Gastrocnemius medialis (tissue), 4 donors: ENCODE measurements around the gene NLRC5. TPM values are rescaled to one million over a fixed set of nuclear protein-coding genes. Genes with fewer than 3 reads are reported as not detected.

Experiments used
- ATAC-seq, 2 donors: fragments of 150-250 bp; one replicate each; pipeline ENCODE4 v1.9.1; 2016
- DNase-seq, 2 donors: peaks; one replicate each; pipeline ENCODE4 v3.0.0-alpha.2; 2019
- H3K27ac ChIP-seq, 4 donors: fragments of 200-600 bp; sonication (generic); 1 replicate in 1 of 4; 2 replicates in 3 of 4; pipeline ENCODE4 v1.5.1; 2016 to 2018; ENCODE audit warnings: mild to moderate bottlenecking in 2 of 4, moderate library complexity in 1 of 4
- H3K27me3 ChIP-seq, 3 donors: fragments of 200-600 bp; sonication (generic) in 2 of 3; 1 replicate in 1 of 3; 2 replicates in 2 of 3; pipeline versions ENCODE4 v1.5.1 to v1.6.0; 2016 to 2019; ENCODE audit warnings: mild to moderate bottlenecking in 1 of 3, moderate library complexity in 1 of 3
- H3K36me3 ChIP-seq, 2 donors: fragments of 200-600 bp; sonication (generic) in 1 of 2; one replicate each; pipeline ENCODE4 v1.5.1; 2017 to 2018
- H3K4me1 ChIP-seq, 2 donors: fragments of 200-600 bp; sonication (generic) in 1 of 2; one replicate each; pipeline ENCODE4 v1.5.1; 2016 to 2017; ENCODE audit warnings: mild to moderate bottlenecking in 2 of 2
- H3K4me3 ChIP-seq, 4 donors: fragments of 200-600 bp; sonication (generic) in 3 of 4; 1 replicate in 1 of 4; 2 replicates in 3 of 4; pipeline ENCODE4 v1.5.1; 2016 to 2019; ENCODE audit warnings: mild to moderate bottlenecking in 2 of 4
- H3K9me3 ChIP-seq, 3 donors: fragments of 200-600 bp; sonication (generic) in 2 of 3; 1 replicate in 1 of 3; 2 replicates in 2 of 3; pipeline ENCODE4 v1.5.1; 2016 to 2019
- CTCF ChIP-seq, 5 experiments: fragments of 450-650 bp in 3 of 5; fragments of 200-600 bp in 2 of 5; sonication (generic) in 2 of 5; IDR thresholded peaks in 4 of 5; conservative IDR thresholded peaks in 1 of 5; 1 replicate in 4 of 5; 2 replicates in 1 of 5; pipeline ENCODE4 v1.5.1; 2016 to 2019; ENCODE audit warnings: antibody characterized with exemption in 5 of 5, mild to moderate bottlenecking in 3 of 5, moderate library complexity in 3 of 5
- POLR2A ChIP-seq, 2 donors: fragments of 450-650 bp; IDR thresholded peaks; one replicate each; pipeline ENCODE4 v1.6.1; 2017; ENCODE audit warnings: antibody characterized with exemption in 2 of 2, mild to moderate bottlenecking in 2 of 2, moderate library complexity in 2 of 2
- in situ Hi-C, 4 donors: fragments of 200-750 bp; cut with MboI; loops; one replicate each; pipeline versions ENCODE4 v1.15.0 to v1.8.0; 2017; ENCODE audit warnings: low sequenced_read_pairs in 4 of 4
- intact Hi-C: fragments of 100-400 bp; cut with DNase I; formaldehyde crosslinking; loops from one replicate; pipeline ENCODE4 v1.15.1; 2023; ENCODE audit warnings: low total_unique reads
- total RNA-seq, 4 donors: library from RNA; depleted of rRNA; stranded (reverse); fragments of >200 nt; gene quantifications; one replicate each; pipeline versions ENCODE4 v1.1.0 to v1.2.3, GENCODE V29; 2016

NLRC5 gene
- total RNA-seq, 4 donors from 2014 or later: 2.5 to 9.4 (median 5.1) TPM

- in situ Hi-C loops: no loop called here
- peaks cover 0 to 4% of the 10 kb centered on the region in 2 donors for H3K4me1 ChIP-seq
- no peaks in the 10 kb centered on the region for H3K9me3 ChIP-seq
- DNase-seq: no peak
- intact Hi-C loops: no loop called here
- peak overlapping the region in 2 of 4 donors; percentile 49 to 57 for H3K27ac ChIP-seq
- no peaks in the 10 kb centered on the region for H3K27me3 ChIP-seq
- H3K36me3 ChIP-seq: no peaks in the 10 kb centered on the region
- H3K4me3 ChIP-seq: no peak overlapping the region
- TF ChIP-seq CTCF (IDR thresholded peaks at IDR 0.05 in 4 of 5, conservative IDR thresholded peaks at IDR 0.05 in 1 of 5) (no peak), POLR2A (IDR thresholded peaks at IDR 0.05) (no peak)
- no peak for ATAC-seq
These were observed 83.4 kb downstream of the NLRC5 start for GRCh38 chr16:57072616-57073275.

GRCh38 chr16:57077714-57078113 lies 88.4 kb downstream of the NLRC5 start:
- Histone ChIP-seq H3K36me3 (no peaks in the 10 kb centered on the region), H3K4me3 (no peak overlapping the region), H3K9me3 (no peaks in the 10 kb centered on the region), H3K27ac (no peak overlapping the region), H3K4me1 (no peaks in the 10 kb centered on the region), H3K27me3 (no peaks in the 10 kb centered on the region)
- intact Hi-C loops (no loop called here), in situ Hi-C loops (loop anchor here in 1 of 4 donors (25.0 kb wide), 1 partner anchor 335 kb away; the partner anchor contains the start of gene CCL17)
- ATAC-seq (no peak), DNase-seq (no peak)
- no peak for TF ChIP-seq CTCF (IDR thresholded peaks at IDR 0.05 in 4 of 5, conservative IDR thresholded peaks at IDR 0.05 in 1 of 5)
- TF ChIP-seq POLR2A (IDR thresholded peaks at IDR 0.05): no peak

- H3K27me3 ChIP-seq: no peaks in the 10 kb centered on the region
- TF ChIP-seq CTCF (IDR thresholded peaks at IDR 0.05 in 4 of 5, conservative IDR thresholded peaks at IDR 0.05 in 1 of 5) (no peak), POLR2A (IDR thresholded peaks at IDR 0.05) (no peak)
- intact Hi-C loops (loop anchor here (5.0 kb wide), 1 partner anchor 86 kb away; no protein-coding TSS in a partner anchor), in situ Hi-C loops (loop anchor here in 2 of 4 donors (5.0 to 25.0 kb wide), 3 partner anchors 86 to 331 kb away; partner anchors contain the start of gene CCL17 (in 1 of the 2))
- no peak for ATAC-seq
- DNase-seq: no peak
- H3K9me3 ChIP-seq: no peaks in the 10 kb centered on the region
- H3K36me3 ChIP-seq: no peaks in the 10 kb centered on the region
- no peak overlapping the region for H3K4me3 ChIP-seq
- no peak overlapping the region for H3K27ac ChIP-seq
- H3K4me1 ChIP-seq: no peaks in the 10 kb centered on the region
These were observed 92.4 kb downstream of the NLRC5 start for GRCh38 chr16:57081744-57082143.

GRCh38 chr16:57082664-57083063 lies 93.3 kb downstream of the NLRC5 start:
- no peaks in the 10 kb centered on the region for H3K36me3 ChIP-seq
- no peak overlapping the region for H3K4me3 ChIP-seq
- no peaks in the 10 kb centered on the region for H3K27me3 ChIP-seq
- TF ChIP-seq POLR2A (IDR thresholded peaks at IDR 0.05) (no peak), CTCF (IDR thresholded peaks at IDR 0.05 in 4 of 5, conservative IDR thresholded peaks at IDR 0.05 in 1 of 5) (no peak)
- DNase-seq (no peak), ATAC-seq (no peak)
- in situ Hi-C loops: loop anchor here in 2 of 4 donors (5.0 to 25.0 kb wide), 3 partner anchors 85 to 330 kb away; partner anchors contain the start of gene CCL17 (in 1 of the 2)
- intact Hi-C loops: loop anchor here (1.0 to 5.0 kb wide), 2 partner anchors 85 to 217 kb away; no protein-coding TSS in a partner anchor
- H3K4me1 ChIP-seq: no peaks in the 10 kb centered on the region
- H3K27ac ChIP-seq: no peak overlapping the region
- H3K9me3 ChIP-seq: no peaks in the 10 kb centered on the region
